Mesenchymal stem cell (in vitro differentiated cells and primary cell): ENCODE measurements around the gene CLDN19.
A peak's percentile ranks its signal among the peaks of the same experiment; 100 is the strongest.

Source experiments
- DNase-seq: peaks from one replicate; pipeline ENCODE4 v3.0.0-alpha.2; 2013
- H2AFZ ChIP-seq: one replicate; pipeline ENCODE4 v1.6.1; 2013; ENCODE audit warnings: low read depth, mild to moderate bottlenecking, control low read depth, inconsistent platforms, low read length, moderate library complexity
- H2AK5ac ChIP-seq: 2 replicates; pipeline ENCODE4 v1.6.1; 2013; ENCODE audit warnings: low read length, moderate library complexity, mild to moderate bottlenecking, inconsistent platforms; ENCODE audit not compliant: severe bottlenecking
- H2BK120ac ChIP-seq: one replicate; pipeline ENCODE4 v1.6.1; 2013; ENCODE audit warnings: low read depth, mild to moderate bottlenecking, inconsistent platforms, low read length, moderate library complexity
- H2BK12ac ChIP-seq, 2 experiments: one replicate each; pipeline ENCODE4 v1.6.1; 2013; ENCODE audit warnings: inconsistent platforms in 2 of 2, low read length in 2 of 2, mild to moderate bottlenecking in 2 of 2, moderate library complexity in 2 of 2, control low read depth in 1 of 2
- H2BK15ac ChIP-seq: one replicate; pipeline ENCODE4 v1.6.1; 2013; ENCODE audit warnings: mild to moderate bottlenecking, low read depth, inconsistent platforms; ENCODE audit not compliant: poor library complexity, severe bottlenecking
- H2BK5ac ChIP-seq: 2 replicates; pipeline ENCODE4 v1.6.1; 2013; ENCODE audit warnings: low read depth, mild to moderate bottlenecking, low read length, control low read depth, inconsistent platforms; ENCODE audit not compliant: poor library complexity, severe bottlenecking
- H3K14ac ChIP-seq, 2 experiments: one replicate each; pipeline ENCODE4 v1.6.1; 2013; ENCODE audit warnings: inconsistent platforms in 2 of 2, low read length in 2 of 2, control low read depth in 1 of 2, mild to moderate bottlenecking in 1 of 2, moderate library complexity in 1 of 2
- H3K18ac ChIP-seq, 2 experiments: one replicate each; pipeline ENCODE4 v1.6.1; 2013; ENCODE audit warnings: inconsistent platforms in 2 of 2, low read length in 2 of 2, control low read depth in 1 of 2, low read depth in 1 of 2, mild to moderate bottlenecking in 1 of 2
- H3K23ac ChIP-seq, 2 experiments: one replicate each; pipeline ENCODE4 v1.6.1; 2013; ENCODE audit warnings: inconsistent platforms in 2 of 2, low read length in 2 of 2, mild to moderate bottlenecking in 2 of 2, moderate library complexity in 2 of 2, control low read depth in 1 of 2
- H3K27ac ChIP-seq: 2 replicates; pipeline ENCODE4 v1.5.1; 2013; ENCODE audit warnings: mild to moderate bottlenecking, moderate library complexity, low read length, control low read depth, inconsistent platforms; ENCODE audit not compliant: poor library complexity, severe bottlenecking
- H3K27me3 ChIP-seq, 2 experiments: 2 replicates each; pipeline versions ENCODE4 v1.6.1 to v1.7.0; 2013; ENCODE audit warnings: low read length in 2 of 2, mild to moderate bottlenecking in 2 of 2, moderate library complexity in 2 of 2, control low read depth in 1 of 2, inconsistent platforms in 1 of 2; ENCODE audit not compliant: control insufficient read depth in 1 of 2, insufficient read depth in 1 of 2
- H3K36me3 ChIP-seq, 2 experiments: 2 replicates each; pipeline versions ENCODE4 v1.6.1 to v1.7.0; 2013; ENCODE audit warnings: low read length in 2 of 2, control low read depth in 1 of 2, inconsistent platforms in 1 of 2, low read depth in 1 of 2, mild to moderate bottlenecking in 1 of 2; ENCODE audit not compliant: insufficient read depth in 2 of 2, control insufficient read depth in 1 of 2
- H3K4ac ChIP-seq, 2 experiments: one replicate each; pipeline ENCODE4 v1.6.1; 2013; ENCODE audit warnings: inconsistent platforms in 2 of 2, low read length in 2 of 2, mild to moderate bottlenecking in 2 of 2, moderate library complexity in 2 of 2, control low read depth in 1 of 2, low read depth in 1 of 2
- H3K4me1 ChIP-seq: 2 replicates; pipeline ENCODE4 v1.6.1; 2013; ENCODE audit warnings: low read depth, low read length, control low read depth; ENCODE audit not compliant: control insufficient read depth, insufficient read depth
- H3K4me2 ChIP-seq: 2 replicates; pipeline ENCODE4 v1.6.1; 2013; ENCODE audit warnings: low read length, mild to moderate bottlenecking, inconsistent platforms; ENCODE audit not compliant: poor library complexity, severe bottlenecking
- H3K4me3 ChIP-seq, 2 experiments: 2 replicates each; pipeline versions ENCODE4 v1.5.1 to v1.7.0; 2013; ENCODE audit warnings: low read length in 2 of 2, mild to moderate bottlenecking in 2 of 2, control low read depth in 1 of 2, low read depth in 1 of 2; ENCODE audit not compliant: insufficient read depth in 1 of 2
- H3K79me1 ChIP-seq: replicated peaks from 2 replicates; pipeline ENCODE4 v1.6.1; 2013; ENCODE audit warnings: mild to moderate bottlenecking, control low read depth, low read length, inconsistent platforms; ENCODE audit not compliant: poor library complexity, severe bottlenecking
- H3K9ac ChIP-seq: 2 replicates; pipeline ENCODE4 v1.7.0; 2013; ENCODE audit warnings: mild to moderate bottlenecking, low read length, moderate library complexity
- H3K9me3 ChIP-seq: 2 replicates; pipeline ENCODE4 v1.7.0; 2013; ENCODE audit warnings: mild to moderate bottlenecking, low read length; ENCODE audit not compliant: control insufficient read depth
- H4K8ac ChIP-seq: one replicate; pipeline ENCODE4 v1.6.1; 2013; ENCODE audit warnings: inconsistent platforms, mild to moderate bottlenecking, low read length, moderate library complexity
- H4K91ac ChIP-seq: one replicate; pipeline ENCODE4 v1.6.1; 2013; ENCODE audit warnings: mild to moderate bottlenecking, low read length, inconsistent platforms
- WGBS: methylation state at CpG from one replicate; pipeline ENCODE4 v1.1.7; 2013; ENCODE audit warnings: mixed read lengths; 5-methylcytosine and 5-hydroxymethylcytosine counted together

Gene CLDN19

GRCh38 chr1:42736571-42737200 is 3.4 kb downstream of the CLDN19 start:
- 93% methylated on average over 7 of the region's 8 CpGs for WGBS
- DNase-seq = no peak
- no peak overlapping the region for H2BK120ac ChIP-seq
- H3K18ac ChIP-seq = no peak overlapping the region
- no peaks in the 10 kb centered on the region for H3K79me1 ChIP-seq
- H3K27ac ChIP-seq = no peak overlapping the region
- H2AFZ ChIP-seq = no peak overlapping the region
- no peaks in the 10 kb centered on the region for H3K27me3 ChIP-seq
- H2BK12ac ChIP-seq = no peak overlapping the region
- H2BK15ac ChIP-seq = no peak overlapping the region
- H3K23ac ChIP-seq = no peak overlapping the region
- H3K4me3 ChIP-seq = no peak overlapping the region
- no peak overlapping the region for H2BK5ac ChIP-seq
- no peak overlapping the region for H2AK5ac ChIP-seq
- no peak overlapping the region for H3K4me2 ChIP-seq
- no peak overlapping the region for H3K9ac ChIP-seq
- H4K91ac ChIP-seq = no peak overlapping the region
- H3K36me3 ChIP-seq = no peaks in the 10 kb centered on the region
- no peak overlapping the region for H3K4ac ChIP-seq
- no peak overlapping the region for H4K8ac ChIP-seq
- no peaks in the 10 kb centered on the region for H3K9me3 ChIP-seq
- H3K14ac ChIP-seq = no peak overlapping the region
- H3K4me1 ChIP-seq = peaks cover 3% of the 10 kb centered on the region

GRCh38 chr1:42736152-42736551 is 3.9 kb downstream of the CLDN19 start:
- H4K8ac ChIP-seq = no peak overlapping the region
- no peak overlapping the region for H2AFZ ChIP-seq
- 69% methylated on average over 4 of the region's 4 CpGs for WGBS
- H3K9me3 ChIP-seq = no peaks in the 10 kb centered on the region
- no peak overlapping the region for H2BK5ac ChIP-seq
- H3K9ac ChIP-seq = no peak overlapping the region
- no peak overlapping the region for H3K4me3 ChIP-seq
- H3K4me1 ChIP-seq = peaks cover 3% of the 10 kb centered on the region
- H3K79me1 ChIP-seq = no peaks in the 10 kb centered on the region
- peak; percentile 28 for DNase-seq
- no peak overlapping the region for H4K91ac ChIP-seq
- no peak overlapping the region for H2AK5ac ChIP-seq
- no peak overlapping the region for H3K23ac ChIP-seq
- H3K27ac ChIP-seq = no peak overlapping the region
- no peak overlapping the region for H2BK15ac ChIP-seq
- no peak overlapping the region for H2BK12ac ChIP-seq
- H3K14ac ChIP-seq = no peak overlapping the region
- no peak overlapping the region for H3K4ac ChIP-seq
- H3K36me3 ChIP-seq = no peaks in the 10 kb centered on the region
- H2BK120ac ChIP-seq = no peak overlapping the region
- no peak overlapping the region for H3K18ac ChIP-seq
- H3K27me3 ChIP-seq = no peaks in the 10 kb centered on the region
- no peak overlapping the region for H3K4me2 ChIP-seq

GRCh38 chr1:42735477-42736105 is 4.4 kb downstream of the CLDN19 start:
- Histone ChIP-seq H3K4ac (no peak overlapping the region), H2BK120ac (no peak overlapping the region), H4K91ac (no peak overlapping the region), H2AFZ (no peak overlapping the region), H3K27ac (no peak overlapping the region), H2BK15ac (no peak overlapping the region), H4K8ac (no peak overlapping the region), H3K4me2 (no peak overlapping the region), H3K9me3 (no peaks in the 10 kb centered on the region), H3K23ac (no peak overlapping the region), H3K4me1 (peaks cover 3% of the 10 kb centered on the region), H3K27me3 (no peaks in the 10 kb centered on the region), H3K14ac (no peak overlapping the region), H2BK5ac (no peak overlapping the region), H3K9ac (no peak overlapping the region), H3K79me1 (no peaks in the 10 kb centered on the region), H3K4me3 (no peak overlapping the region), H2BK12ac (no peak overlapping the region), H2AK5ac (no peak overlapping the region), H3K18ac (no peak overlapping the region), H3K36me3 (no peaks in the 10 kb centered on the region)
- 83% methylated on average over 10 of the region's 14 CpGs for WGBS
- DNase-seq = no peak

GRCh38 chr1:42735056-42735455 is 5.0 kb downstream of the CLDN19 start:
- Histone ChIP-seq H3K27ac (no peak overlapping the region), H4K8ac (no peak overlapping the region), H3K9me3 (no peaks in the 10 kb centered on the region), H2BK120ac (no peak overlapping the region), H3K4ac (no peak overlapping the region), H2AK5ac (no peak overlapping the region), H3K9ac (no peak overlapping the region), H3K4me3 (no peak overlapping the region), H3K14ac (no peak overlapping the region), H3K4me2 (no peak overlapping the region), H2AFZ (no peak overlapping the region), H3K23ac (no peak overlapping the region), H3K27me3 (no peaks in the 10 kb centered on the region), H4K91ac (no peak overlapping the region), H2BK5ac (no peak overlapping the region), H3K18ac (no peak overlapping the region), H2BK12ac (no peak overlapping the region), H3K36me3 (no peaks in the 10 kb centered on the region), H2BK15ac (no peak overlapping the region), H3K4me1 (peaks cover 3% of the 10 kb centered on the region), H3K79me1 (no peaks in the 10 kb centered on the region)
- WGBS = 91% methylated on average over 11 of the region's 11 CpGs
- DNase-seq = no peak
